HepG2 (cell line): ENCODE measurements around the gene RABEP1. TPM values are rescaled to one million over a fixed set of nuclear protein-coding genes. Genes with fewer than 3 reads are reported as not detected.

ENCODE experiments used
- ATAC-seq: fragments of 200-7000 bp; cut with Tn5 transposase; 3 replicates; pipeline ENCODE4 v1.9.1; 2020; ENCODE audit warnings: mild to moderate bottlenecking, moderate library complexity
- BruUV-seq: library from RNA; stranded (reverse); fragments of 400-500 nt; replicated peaks from 2 replicates; lab custom pipeline; 2021; lab: Mats Ljungman, UMichigan
- CTCF ChIA-PET: fragments of 300-600 bp; formaldehyde crosslinking; extraction: SDS; loops from one replicate; lab custom pipeline; 2021; ENCODE audit warnings: low total read pairs, inconsistent platforms, low intra/inter-chr PET ratio; lab: Yijun Ruan, JAX
- POLR2A ChIA-PET: fragments of 350-600 bp; sonication (Branson Sonifier 250); formaldehyde crosslinking; loops from one replicate; lab custom pipeline; 2020; ENCODE audit warnings: antibody characterized with exemption, inconsistent platforms; lab: Yijun Ruan, JAX
- DNase-seq: peaks from one replicate; pipeline ENCODE4 v3.0.0-alpha.2; 2015; ENCODE audit warnings: low spot score
- FAIRE-seq: peaks from 3 replicates; lab custom pipeline; 2011; peaks lifted over from hg19 to GRCh38; lab: Jason Lieb, UNC
- H2AFZ ChIP-seq: one replicate; pipeline ENCODE4 v1.6.1; 2011; ENCODE audit warnings: low read length, inconsistent platforms
- H3K27ac ChIP-seq: fragments of 300-600 bp; 3 replicates; pipeline ENCODE4 v1.8.0; 2011; ENCODE audit warnings: mixed run types, mild to moderate bottlenecking, mixed read lengths, low read length, inconsistent platforms; ENCODE audit not compliant: insufficient read depth; ENCODE audit errors: extremely low read length
- H3K27me3 ChIP-seq, 2 experiments: fragments of 200-600 bp in 1 of 2; 2 replicates in 1 of 2; 3 replicates in 1 of 2; pipeline versions ENCODE4 v1.6.0 to v1.8.0; 2011; ENCODE audit warnings: low read length in 2 of 2, mild to moderate bottlenecking in 2 of 2, moderate library complexity in 2 of 2, inconsistent platforms in 1 of 2; ENCODE audit not compliant: insufficient read depth in 2 of 2, control insufficient read depth in 1 of 2
- H3K36me3 ChIP-seq, 2 experiments: fragments of 200-600 bp in 1 of 2; replicated peaks in 1 of 2; 2 replicates in 1 of 2; 3 replicates in 1 of 2; pipeline versions ENCODE4 v1.5.1 to v1.8.0; 2011; ENCODE audit warnings: low read length in 2 of 2, inconsistent platforms in 1 of 2; ENCODE audit not compliant: insufficient read depth in 2 of 2, control insufficient read depth in 1 of 2
- H3K4me1 ChIP-seq: 2 replicates; pipeline ENCODE4 v1.5.1; 2012; ENCODE audit warnings: low read length, inconsistent platforms; ENCODE audit not compliant: insufficient read depth
- H3K4me2 ChIP-seq: 2 replicates; pipeline ENCODE4 v1.6.0; 2011; ENCODE audit warnings: low read depth, low read length, inconsistent platforms
- H3K4me3 ChIP-seq, 3 experiments: fragments of 200-600 bp in 1 of 3; sonication (generic), shearing (Covaris generic) in 1 of 3; replicated peaks in 1 of 3; 2 replicates each; pipeline ENCODE4 v1.5.1; 2011 to 2016; ENCODE audit warnings: low read length in 3 of 3, inconsistent platforms in 2 of 3, low read depth in 2 of 3, mild to moderate bottlenecking in 2 of 3, control low read depth in 1 of 3, mixed read lengths in 1 of 3; ENCODE audit not compliant: insufficient read depth in 1 of 3
- H3K79me2 ChIP-seq: one replicate; pipeline ENCODE4 v1.6.1; 2011; ENCODE audit warnings: low read length, inconsistent platforms; ENCODE audit not compliant: insufficient read depth
- H3K9ac ChIP-seq: 2 replicates; pipeline ENCODE4 v1.6.0; 2011; ENCODE audit warnings: mild to moderate bottlenecking, low read depth, low read length, inconsistent platforms; ENCODE audit not compliant: insufficient read depth
- H3K9me3 ChIP-seq: 2 replicates; pipeline ENCODE4 v1.5.1; 2012; ENCODE audit warnings: mild to moderate bottlenecking, low read length
- H4K20me1 ChIP-seq: 2 replicates; pipeline ENCODE4 v1.6.0; 2011; ENCODE audit warnings: inconsistent platforms, mild to moderate bottlenecking, low read length, moderate library complexity; ENCODE audit not compliant: insufficient read depth
- ARNTL ChIP-seq: sonication (generic); formaldehyde crosslinking; IDR thresholded peaks from 2 replicates; pipeline ENCODE4 v1.4.0; 2020; ENCODE audit warnings: mild to moderate bottlenecking, missing genetic modification reagents
- ELF1 ChIP-seq: sonication (generic); formaldehyde crosslinking; IDR thresholded peaks from 2 replicates; pipeline ENCODE4 v1.4.0; 2020; ENCODE audit warnings: missing genetic modification reagents
- HOXA7 ChIP-seq: sonication (generic); formaldehyde crosslinking; IDR thresholded peaks from 2 replicates; pipeline ENCODE4 v1.8.1; 2022; ENCODE audit warnings: mild to moderate bottlenecking, missing genetic modification reagents, moderate library complexity
- JARID2 ChIP-seq: sonication (generic); formaldehyde crosslinking; IDR thresholded peaks from 2 replicates; pipeline ENCODE4 v1.8.1; 2023; ENCODE audit warnings: missing genetic modification reagents, inconsistent platforms; ENCODE audit not compliant: insufficient replicate concordance
- KAT8 ChIP-seq: IDR thresholded peaks from 2 replicates; pipeline ENCODE4 v1.6.1; 2016; ENCODE audit warnings: missing genetic modification reagents, missing compliant biosample characterization
- NFIC ChIP-seq: IDR thresholded peaks from 2 replicates; pipeline ENCODE4 v1.6.1; 2012; ENCODE audit warnings: mild to moderate bottlenecking, low read length, inconsistent platforms
- RBM22 ChIP-seq: fragments of 200-400 bp; formaldehyde crosslinking; optimal IDR thresholded peaks from 2 replicates; pipeline ENCODE3; 2017; ENCODE audit warnings: mild to moderate bottlenecking, low read length, moderate library complexity
- SRF ChIP-seq: IDR thresholded peaks from 2 replicates; pipeline ENCODE4 v1.6.1; 2011; ENCODE audit warnings: mild to moderate bottlenecking, low read depth, low read length, moderate library complexity
- ZIK1 ChIP-seq: sonication (generic); formaldehyde crosslinking; IDR thresholded peaks from 2 replicates; pipeline ENCODE4 v1.5.0; 2020; ENCODE audit warnings: mild to moderate bottlenecking, low read depth, missing genetic modification reagents, borderline replicate concordance
- ZNF160 ChIP-seq: sonication (generic); formaldehyde crosslinking; IDR thresholded peaks from 2 replicates; pipeline ENCODE4 v1.8.0; 2022; ENCODE audit warnings: mild to moderate bottlenecking, inconsistent platforms, missing genetic modification reagents
- WGBS: methylation state at CpG from one replicate; pipeline ENCODE4 v1.1.6; 2017; ENCODE audit warnings: low lambda C conversion rate; 5-methylcytosine and 5-hydroxymethylcytosine counted together
- in situ Hi-C: cut with HindIII; loops from 2 replicates; pipeline ENCODE4 v1.10.0; 2017; ENCODE audit warnings: low pct_unique_long_range_greater_than_20kb; ENCODE audit not compliant: extremely low pct_ligation_motif_present
- intact Hi-C: fragments of 100-400 bp; cut with micrococcal nuclease; formaldehyde crosslinking; loops from one replicate; pipeline ENCODE4 v1.10.0; 2022; ENCODE audit not compliant: unreplicated experiment
- polyA plus RNA-seq, 8 experiments: library from polyadenylated mRNA; depleted of rRNA in 3 of 8; stranded (reverse) in 7 of 8; unstranded in 1 of 8; fragments of >200 nt; fragmentation: Illumina TruSeq in 4 of 8; extraction: Trizol in 4 of 8; gene quantifications; 2 replicates each; pipeline versions ENCODE4 v1.2.1 to v1.2.3, GENCODE V29; 2011 to 2016; ENCODE audit warnings: low read depth in 4 of 8, missing spikeins in 1 of 8, mixed read lengths in 1 of 8; ENCODE audit not compliant: insufficient read depth in 1 of 8
- total RNA-seq, 5 experiments: library from RNA; depleted of rRNA; stranded (reverse); fragments of >200 nt; fragmentation: Illumina TruSeq; extraction: Trizol; gene quantifications; 2 replicates each; pipeline ENCODE4 v1.2.3, GENCODE V29; 2016; ENCODE audit warnings: low read depth in 1 of 5
- TF ChIP-seq, protein P1 (sequence below): sonication (generic); formaldehyde crosslinking; conservative IDR thresholded peaks from 2 replicates; pipeline ENCODE4 v1.8.0; 2022; ENCODE audit warnings: mild to moderate bottlenecking, moderate library complexity, missing genetic modification reagents
- TF ChIP-seq, protein P2 (sequence below): sonication (generic); formaldehyde crosslinking; IDR thresholded peaks from 2 replicates; pipeline ENCODE4 v1.4.0; 2020; ENCODE audit warnings: mild to moderate bottlenecking, missing genetic modification reagents
- TF ChIP-seq, protein P3 (sequence below): sonication (generic); formaldehyde crosslinking; IDR thresholded peaks from 2 replicates; pipeline ENCODE4 v1.4.0; 2020; ENCODE audit warnings: missing genetic modification reagents
- TF ChIP-seq, protein P4 (sequence below): sonication (generic); formaldehyde crosslinking; IDR thresholded peaks from 2 replicates; pipeline ENCODE4 v1.4.0; 2020; ENCODE audit warnings: low read depth, mild to moderate bottlenecking, missing genetic modification reagents

The RABEP1 gene
- total and polyA plus RNA-seq, 2 of the 13 experiments (the other 11 are each of a cell fraction or from before 2014, with no cell fraction given) = 13.7 to 41.5 TPM

- TF ChIP-seq, protein P1, sequence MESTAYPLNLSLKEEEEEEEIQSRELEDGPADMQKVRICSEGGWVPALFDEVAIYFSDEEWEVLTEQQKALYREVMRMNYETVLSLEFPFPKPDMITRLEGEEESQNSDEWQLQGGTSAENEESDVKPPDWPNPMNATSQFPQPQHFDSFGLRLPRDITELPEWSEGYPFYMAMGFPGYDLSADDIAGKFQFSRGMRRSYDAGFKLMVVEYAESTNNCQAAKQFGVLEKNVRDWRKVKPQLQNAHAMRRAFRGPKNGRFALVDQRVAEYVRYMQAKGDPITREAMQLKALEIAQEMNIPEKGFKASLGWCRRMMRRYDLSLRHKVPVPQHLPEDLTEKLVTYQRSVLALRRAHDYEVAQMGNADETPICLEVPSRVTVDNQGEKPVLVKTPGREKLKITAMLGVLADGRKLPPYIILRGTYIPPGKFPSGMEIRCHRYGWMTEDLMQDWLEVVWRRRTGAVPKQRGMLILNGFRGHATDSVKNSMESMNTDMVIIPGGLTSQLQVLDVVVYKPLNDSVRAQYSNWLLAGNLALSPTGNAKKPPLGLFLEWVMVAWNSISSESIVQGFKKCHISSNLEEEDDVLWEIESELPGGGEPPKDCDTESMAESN (CRISPR knock-in tag) = no peak
- TF ChIP-seq ELF1 (CRISPR knock-in tag) (no peak), NFIC (no peak), RBM22 (no peak), ARNTL (no peak)
- TF ChIP-seq, protein P2, sequence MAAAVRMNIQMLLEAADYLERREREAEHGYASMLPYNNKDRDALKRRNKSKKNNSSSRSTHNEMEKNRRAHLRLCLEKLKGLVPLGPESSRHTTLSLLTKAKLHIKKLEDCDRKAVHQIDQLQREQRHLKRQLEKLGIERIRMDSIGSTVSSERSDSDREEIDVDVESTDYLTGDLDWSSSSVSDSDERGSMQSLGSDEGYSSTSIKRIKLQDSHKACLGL (CRISPR knock-in tag) = no peak
Measured at GRCh38 chr17:5429191-5429887, 147.3 kb downstream of the RABEP1 start (continued).

DNA sequence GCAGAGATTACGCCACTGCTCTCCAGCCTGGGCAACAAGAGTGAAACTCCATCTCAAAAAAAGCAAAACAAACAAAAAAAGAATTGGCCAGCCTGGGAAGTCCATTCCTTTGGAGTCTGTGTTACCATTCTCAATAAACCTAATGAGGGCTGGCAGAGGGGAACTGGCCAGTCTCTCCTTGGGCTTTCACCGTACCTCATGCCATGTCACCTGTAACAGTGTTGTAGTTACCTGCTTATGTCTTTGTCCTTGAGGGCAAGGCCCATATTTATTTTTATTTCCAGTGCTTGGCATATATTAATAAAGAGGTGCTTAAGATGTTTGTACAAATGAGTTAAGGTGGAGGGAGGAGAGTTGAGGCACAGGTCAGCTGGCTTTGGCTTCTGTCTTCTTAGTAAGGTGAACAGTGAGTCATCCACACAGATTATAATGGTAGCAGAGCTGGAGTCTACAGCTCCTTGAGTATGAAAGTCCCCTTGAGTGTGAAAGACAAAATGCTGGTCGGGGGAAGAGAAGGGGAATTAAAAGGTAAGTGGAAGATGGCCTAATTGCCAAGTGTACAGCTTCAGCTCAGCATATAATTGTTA lies 148.4 kb downstream of the RABEP1 start:
- H3K36me3 ChIP-seq = peaks cover 34 to 78% of the 10 kb centered on the region in 2 experiments

More for the DNA sequence above, 148.4 kb downstream of the RABEP1 start:
- ChIA-PET CTCF (no interaction called here), POLR2A (interaction anchor here (1.6 to 5.4 kb wide), 2 partner anchors 9 to 11 kb away, joined by 5 to 30 read pairs; partner anchors contain the start of genes C1QBP, NUP88 and RPAIN)
- H2AFZ ChIP-seq = no peak overlapping the region
- WGBS = 90% methylated on average over 3 of the region's 3 CpGs
- peaks cover 13% of the 10 kb centered on the region for H3K4me1 ChIP-seq
- in situ Hi-C loops = no loop called here
- no peak overlapping the region for H3K27ac ChIP-seq
- no peak for TF ChIP-seq SRF
- no peak for TF ChIP-seq ZNF160 (CRISPR knock-in tag)
- TF ChIP-seq HOXA7 (CRISPR knock-in tag) = no peak
- TF ChIP-seq, protein P3, sequence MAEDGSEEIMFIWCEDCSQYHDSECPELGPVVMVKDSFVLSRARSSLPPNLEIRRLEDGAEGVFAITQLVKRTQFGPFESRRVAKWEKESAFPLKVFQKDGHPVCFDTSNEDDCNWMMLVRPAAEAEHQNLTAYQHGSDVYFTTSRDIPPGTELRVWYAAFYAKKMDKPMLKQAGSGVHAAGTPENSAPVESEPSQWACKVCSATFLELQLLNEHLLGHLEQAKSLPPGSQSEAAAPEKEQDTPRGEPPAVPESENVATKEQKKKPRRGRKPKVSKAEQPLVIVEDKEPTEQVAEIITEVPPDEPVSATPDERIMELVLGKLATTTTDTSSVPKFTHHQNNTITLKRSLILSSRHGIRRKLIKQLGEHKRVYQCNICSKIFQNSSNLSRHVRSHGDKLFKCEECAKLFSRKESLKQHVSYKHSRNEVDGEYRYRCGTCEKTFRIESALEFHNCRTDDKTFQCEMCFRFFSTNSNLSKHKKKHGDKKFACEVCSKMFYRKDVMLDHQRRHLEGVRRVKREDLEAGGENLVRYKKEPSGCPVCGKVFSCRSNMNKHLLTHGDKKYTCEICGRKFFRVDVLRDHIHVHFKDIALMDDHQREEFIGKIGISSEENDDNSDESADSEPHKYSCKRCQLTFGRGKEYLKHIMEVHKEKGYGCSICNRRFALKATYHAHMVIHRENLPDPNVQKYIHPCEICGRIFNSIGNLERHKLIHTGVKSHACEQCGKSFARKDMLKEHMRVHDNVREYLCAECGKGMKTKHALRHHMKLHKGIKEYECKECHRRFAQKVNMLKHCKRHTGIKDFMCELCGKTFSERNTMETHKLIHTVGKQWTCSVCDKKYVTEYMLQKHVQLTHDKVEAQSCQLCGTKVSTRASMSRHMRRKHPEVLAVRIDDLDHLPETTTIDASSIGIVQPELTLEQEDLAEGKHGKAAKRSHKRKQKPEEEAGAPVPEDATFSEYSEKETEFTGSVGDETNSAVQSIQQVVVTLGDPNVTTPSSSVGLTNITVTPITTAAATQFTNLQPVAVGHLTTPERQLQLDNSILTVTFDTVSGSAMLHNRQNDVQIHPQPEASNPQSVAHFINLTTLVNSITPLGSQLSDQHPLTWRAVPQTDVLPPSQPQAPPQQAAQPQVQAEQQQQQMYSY (CRISPR knock-in tag) = no peak
- no peak for TF ChIP-seq JARID2 (CRISPR knock-in tag)
- TF ChIP-seq KAT8 (CRISPR knock-in tag) = no peak
- no peak for TF ChIP-seq ZIK1 (CRISPR knock-in tag)
- TF ChIP-seq, protein P4, sequence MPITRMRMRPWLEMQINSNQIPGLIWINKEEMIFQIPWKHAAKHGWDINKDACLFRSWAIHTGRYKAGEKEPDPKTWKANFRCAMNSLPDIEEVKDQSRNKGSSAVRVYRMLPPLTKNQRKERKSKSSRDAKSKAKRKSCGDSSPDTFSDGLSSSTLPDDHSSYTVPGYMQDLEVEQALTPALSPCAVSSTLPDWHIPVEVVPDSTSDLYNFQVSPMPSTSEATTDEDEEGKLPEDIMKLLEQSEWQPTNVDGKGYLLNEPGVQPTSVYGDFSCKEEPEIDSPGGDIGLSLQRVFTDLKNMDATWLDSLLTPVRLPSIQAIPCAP = no peak
- no peak overlapping the region for H3K4me2 ChIP-seq
- no peak for ATAC-seq
- no peaks in the 10 kb centered on the region for H3K9me3 ChIP-seq
- peaks cover 3% of the 10 kb centered on the region; the same call in 1 of the 2 replicates for H4K20me1 ChIP-seq
- no peak overlapping the region for H3K9ac ChIP-seq
- peaks cover 11% of the 10 kb centered on the region for H3K79me2 ChIP-seq
- no peak overlapping the region for H3K4me3 ChIP-seq
- intact Hi-C loops = no loop called here
- DNase-seq = no peak
- no peak for FAIRE-seq
- no TSS peak for BruUV-seq
- H3K27me3 ChIP-seq = no peaks in the 10 kb centered on the region
